AG08396 (cell line): Measurements from ENCODE around the gene SMG7.

Source experiments
- DNase-seq: peaks from one replicate; pipeline ENCODE4 v3.0.0; 2012; ENCODE audit warnings: low spot score, mixed read lengths

The SMG7 gene

DNA sequence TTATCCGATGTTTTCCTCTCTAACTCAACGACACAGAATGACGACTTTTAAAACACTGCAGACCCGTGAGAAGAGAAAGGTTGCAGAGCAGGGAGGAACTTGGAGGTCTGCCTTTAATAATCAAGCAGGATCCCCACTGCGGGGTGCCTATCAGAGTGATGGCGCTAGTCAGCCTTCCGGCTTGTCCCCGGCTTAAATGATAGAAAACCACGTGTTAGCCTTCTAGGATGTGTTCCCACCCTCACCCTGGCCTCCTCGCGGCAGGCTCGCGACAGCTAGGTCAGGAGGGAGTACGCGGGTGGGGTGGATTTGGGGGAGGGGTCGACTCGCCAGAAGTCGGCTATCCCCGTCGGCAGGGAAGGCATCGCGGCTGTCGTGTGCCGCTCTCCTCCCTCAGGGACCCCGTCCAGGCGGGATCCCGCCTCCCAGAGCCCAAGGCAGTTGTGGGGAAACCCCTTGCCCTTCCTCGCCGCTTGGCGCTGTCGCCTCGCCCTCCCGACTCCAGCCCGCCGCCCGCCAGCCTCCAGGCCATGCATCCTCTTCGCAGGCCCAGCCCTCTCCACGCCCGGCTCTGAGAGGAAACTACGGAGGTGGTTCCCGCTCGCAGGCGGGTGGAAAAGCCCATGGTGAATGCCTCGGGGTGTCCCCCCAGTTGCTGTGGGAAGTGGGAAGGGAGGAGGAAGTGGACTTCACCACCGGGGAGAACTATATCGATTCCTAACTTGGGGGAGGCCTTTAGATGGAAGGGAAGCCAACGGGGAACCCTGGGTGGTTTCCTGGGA, 1.1 kb upstream of the SMG7 start:
- peak; percentile 71 for DNase-seq

DNA sequence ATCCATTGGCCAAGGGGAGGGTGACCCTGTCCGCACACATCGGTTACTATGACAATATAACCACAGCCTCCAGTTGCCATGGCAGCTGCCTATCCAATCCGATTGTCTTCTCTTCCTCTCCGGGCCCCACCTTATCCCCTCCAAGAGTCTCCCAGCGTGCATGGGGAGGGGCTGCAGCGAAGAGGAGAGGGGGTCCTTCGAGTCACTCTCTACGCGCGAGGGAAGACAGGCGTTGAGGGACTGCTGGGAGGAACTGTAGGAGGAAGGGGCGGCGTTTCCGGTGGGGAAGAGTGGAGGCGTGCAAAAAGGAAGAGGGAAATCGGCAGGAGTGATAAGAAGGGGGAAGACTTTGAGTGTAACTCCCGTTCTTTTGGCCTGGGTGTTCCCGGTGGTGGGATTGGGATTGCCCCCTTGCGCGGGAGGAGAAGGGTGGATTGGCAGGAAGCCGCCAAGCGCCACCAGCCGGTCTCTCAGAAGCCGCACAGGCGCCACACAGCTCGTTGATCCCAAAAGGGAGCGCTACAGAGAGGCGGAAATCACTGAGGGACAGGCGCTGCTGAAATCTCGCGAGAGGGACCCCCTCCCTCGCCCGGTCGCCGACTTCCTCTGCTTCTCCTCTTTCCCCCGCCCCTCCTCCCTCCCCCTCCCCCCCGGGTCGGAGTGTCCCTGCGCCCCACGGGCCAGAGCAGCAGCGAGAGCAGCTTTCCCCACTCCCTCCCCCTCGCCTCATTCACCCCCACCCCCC, 384 bp upstream of the SMG7 start:
- peak; percentile 96 for DNase-seq

DNA sequence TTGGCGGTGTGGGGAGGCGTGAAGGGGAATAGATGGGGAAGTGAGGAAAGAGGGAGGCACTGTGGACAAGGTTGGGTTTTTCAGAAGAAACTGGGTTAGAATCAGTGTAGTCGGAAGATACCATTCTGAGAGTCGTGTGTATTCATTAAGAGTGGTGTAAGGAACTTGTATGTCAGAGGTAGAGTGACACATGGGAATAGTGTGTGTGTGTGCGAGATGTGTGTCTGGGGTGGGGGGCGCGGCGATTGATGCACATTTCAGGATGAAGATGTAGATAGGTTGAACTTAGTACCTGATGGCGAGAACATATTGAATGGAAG, 878 bp downstream of the SMG7 start:
- no peak for DNase-seq

DNA sequence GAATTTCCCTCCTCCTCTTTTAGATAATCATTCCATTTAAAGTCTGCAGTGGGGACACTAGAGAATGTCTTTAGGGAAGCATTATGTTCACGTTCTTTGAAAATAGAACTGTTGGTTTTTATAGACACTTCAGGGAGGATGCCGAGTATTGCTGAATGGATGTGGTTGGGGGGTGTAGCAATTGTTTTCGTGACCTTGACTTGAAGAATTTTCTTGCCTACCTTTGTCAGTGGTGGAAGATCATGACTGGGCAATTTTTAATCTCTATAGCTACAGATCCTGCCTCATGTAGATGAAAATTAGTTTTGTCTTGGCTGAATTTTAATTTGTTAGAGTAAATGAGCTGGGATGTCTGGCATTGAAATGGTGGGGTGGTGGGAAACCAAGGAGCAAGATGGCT, 3.8 kb downstream of the SMG7 start:
- DNase-seq: no peak

DNA sequence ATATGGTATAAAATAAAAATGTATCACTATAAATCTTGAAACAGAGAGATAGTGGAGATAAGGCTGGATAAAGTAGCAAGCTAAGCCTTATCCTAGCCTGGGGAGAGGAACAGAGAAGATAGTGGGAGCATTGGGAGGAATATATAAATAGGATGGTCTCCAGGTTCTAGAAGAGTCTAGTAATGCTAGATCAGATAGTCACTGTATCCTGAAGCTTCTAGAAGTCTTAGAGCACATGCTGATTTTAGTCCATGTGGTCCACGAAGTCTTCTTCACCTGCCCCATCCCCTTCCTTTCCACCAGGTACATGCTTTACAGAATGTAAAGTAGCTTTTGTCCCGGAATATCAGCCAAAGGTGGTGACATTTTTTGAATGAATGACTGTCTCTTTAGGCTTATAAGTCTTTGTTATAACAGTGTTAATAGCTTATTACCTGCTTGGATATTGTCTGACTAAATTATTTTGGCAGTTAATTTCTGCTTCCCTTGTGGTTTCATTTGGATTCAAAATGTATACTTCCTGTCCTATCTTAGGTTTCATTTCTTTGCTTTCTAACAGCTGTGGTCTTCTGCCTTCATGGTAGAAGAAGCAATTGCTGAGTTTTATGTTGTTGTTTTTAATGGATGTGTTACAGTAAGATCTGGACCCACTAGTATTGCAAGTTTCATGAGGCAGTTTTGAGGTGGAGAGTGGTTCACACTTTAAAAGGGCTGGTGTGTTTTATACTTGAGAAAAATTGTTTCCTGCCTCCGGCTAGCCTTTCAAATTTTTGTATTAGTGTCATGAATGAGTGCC, 5.9 kb downstream of the SMG7 start:
- DNase-seq: no peak

DNA sequence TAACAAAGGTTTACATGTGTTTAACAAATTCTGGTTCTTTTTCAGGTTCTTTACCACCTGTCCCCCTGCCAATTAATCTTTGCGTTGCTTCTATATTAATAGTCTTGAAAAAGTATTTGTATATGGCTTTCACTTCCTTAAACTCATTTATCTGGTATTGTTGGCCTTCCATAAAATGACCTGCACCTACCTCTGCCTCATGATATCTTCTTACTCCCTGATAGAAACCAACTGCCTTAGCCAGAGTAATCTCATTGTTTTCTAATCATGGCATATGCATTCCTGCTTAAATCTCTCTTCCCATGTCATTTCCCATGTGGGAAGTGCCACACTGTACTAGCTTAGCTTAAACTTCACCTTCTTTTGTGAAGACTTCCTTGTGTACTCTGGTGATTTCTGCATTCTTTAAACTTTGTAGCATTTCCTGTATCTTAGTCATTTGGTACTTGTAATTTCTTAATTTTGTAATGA, 8.7 kb downstream of the SMG7 start:
- no peak for DNase-seq

DNA sequence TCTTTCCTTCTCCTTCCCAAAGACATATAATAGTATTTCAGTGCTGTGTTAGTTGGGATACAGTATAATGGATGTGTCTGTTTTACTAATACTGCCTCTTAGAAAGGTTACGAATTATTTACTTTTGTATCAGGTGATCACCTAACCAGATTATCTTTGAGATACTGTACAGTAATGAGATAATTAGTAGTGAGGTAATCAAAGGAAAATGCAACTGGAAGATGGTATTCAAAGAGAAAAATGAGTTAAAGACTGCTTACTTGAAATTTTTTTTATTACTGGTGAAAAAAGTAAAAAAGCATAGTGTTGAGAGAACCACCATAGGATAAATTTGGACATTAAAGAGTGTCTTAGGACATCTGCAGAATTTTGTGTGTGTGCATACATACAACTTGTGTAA, 10.9 kb downstream of the SMG7 start:
- no peak for DNase-seq

DNA sequence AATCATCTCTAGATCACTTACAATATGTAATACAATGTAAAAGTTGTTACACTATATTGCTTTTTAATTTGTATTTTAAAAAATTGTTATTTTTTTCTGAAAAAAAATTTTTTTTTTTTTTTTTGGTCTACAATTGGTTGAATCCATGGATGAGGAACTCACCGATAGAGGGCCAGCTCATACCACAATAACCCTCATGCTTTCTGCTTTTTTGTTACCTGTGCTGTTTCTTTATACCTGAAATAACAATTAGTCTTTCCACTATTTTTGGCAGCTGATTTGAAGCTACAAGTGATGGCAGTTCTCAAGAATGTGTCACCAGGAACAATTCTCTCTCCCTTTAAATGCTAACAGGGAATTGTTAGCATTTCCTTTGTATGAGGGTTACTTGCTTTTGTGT, 12.0 kb downstream of the SMG7 start:
- no peak for DNase-seq

DNA sequence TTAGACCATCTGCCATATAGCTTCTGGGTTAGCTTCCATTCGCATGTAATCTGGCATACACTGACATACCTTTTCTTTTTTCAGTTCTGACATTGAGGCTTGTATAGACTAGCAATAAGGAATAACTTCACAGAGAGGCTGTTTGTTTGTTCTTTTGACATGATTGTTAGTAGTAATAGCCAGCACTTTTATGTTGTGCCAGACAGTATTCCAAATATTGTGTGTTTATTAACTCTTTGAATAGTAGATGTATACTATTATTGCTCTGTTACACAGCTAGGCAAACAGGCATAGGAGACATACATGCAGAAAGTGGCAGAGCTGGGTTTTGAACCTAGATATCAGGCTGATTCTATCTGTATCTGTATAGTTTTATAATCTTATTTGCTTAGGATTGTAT, 12.6 kb downstream of the SMG7 start:
- no peak for DNase-seq

DNA sequence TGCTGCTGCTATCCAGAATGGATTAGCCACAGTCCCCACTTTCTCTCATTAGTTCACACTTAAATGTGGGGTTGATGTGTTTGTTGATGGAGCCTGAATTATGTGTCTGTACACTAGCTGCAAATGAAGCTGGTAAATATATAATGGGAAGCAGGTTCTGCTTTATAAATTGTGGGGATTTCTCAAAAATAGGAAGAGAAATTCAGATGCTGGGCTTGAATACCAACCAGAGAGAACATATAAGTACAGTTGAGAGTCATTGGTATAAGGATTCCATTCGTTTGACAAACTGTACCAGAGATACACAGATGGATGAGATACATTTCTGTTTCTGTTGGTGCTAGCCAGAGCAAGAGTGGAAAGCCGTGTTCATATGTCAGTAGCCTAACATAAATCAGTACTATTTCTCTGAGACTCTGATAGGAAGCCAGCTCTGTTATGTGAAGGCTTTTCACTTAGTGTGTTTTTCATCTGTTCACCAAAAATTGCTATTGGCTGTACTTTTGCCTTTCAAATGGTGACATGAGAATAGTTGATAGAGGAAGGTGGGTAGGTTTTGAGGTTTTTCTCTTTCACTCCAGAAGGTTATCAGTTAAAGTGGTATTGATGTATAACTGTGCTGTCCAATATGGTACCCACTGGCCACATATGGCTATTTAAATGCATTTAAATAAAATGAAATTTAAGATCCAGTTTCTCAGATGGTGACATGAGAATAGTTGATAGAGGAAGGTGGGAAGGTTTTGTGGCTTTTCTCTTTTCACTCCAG, 15.6 kb downstream of the SMG7 start:
- DNase-seq: no peak

DNA sequence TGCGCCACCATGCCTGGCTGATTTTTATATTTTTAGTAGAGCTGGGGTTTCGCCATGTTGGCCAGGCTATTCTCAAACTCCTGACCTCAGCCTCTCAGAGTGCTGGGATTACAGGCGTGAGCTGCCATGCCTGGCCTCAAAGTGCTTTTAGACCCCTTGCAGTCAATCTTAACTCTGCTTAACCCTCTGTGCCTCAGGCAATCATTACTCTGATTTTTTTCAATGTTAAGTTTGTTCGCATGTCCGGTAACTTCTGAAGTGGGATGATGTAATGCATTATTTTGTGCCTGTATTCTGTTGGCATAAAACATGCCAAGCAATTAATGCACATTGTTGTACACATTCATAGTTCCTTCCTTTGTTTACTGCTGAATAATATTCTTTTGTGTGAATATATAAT, 18.6 kb downstream of the SMG7 start:
- no peak for DNase-seq

DNA sequence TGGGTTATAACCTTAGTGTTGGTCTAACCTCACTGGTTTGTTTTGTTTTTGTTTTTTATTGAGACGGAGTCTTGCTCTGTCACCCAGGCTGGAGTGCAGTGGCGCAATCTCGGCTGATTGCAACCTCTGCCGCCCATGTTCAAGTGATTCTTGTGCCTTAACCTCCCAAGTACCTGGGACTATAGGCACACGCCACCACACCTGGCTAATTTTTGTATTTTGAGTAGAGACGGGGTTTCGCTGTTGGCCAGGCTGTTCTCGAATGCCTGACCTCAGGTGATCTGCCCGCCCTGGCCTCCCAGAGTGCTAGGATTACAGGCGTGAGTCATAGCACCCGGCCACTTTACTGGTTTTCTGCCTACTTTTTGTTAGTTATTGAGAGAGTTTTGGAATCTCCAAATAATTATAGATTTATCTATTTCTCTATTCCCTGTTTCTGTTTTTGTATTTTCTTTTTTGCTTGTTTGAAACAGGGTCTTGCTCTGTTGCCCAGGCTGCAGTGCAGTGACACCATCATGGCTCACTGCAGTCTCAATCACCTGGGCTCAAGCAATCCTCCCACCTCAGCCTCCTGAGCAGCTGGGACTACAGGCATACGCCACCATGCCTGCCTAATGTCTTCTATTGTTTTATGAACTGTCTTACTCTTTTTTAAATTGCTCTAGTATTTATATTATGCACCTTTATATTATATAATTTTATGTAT, 21.4 kb downstream of the SMG7 start:
- DNase-seq: no peak

DNA sequence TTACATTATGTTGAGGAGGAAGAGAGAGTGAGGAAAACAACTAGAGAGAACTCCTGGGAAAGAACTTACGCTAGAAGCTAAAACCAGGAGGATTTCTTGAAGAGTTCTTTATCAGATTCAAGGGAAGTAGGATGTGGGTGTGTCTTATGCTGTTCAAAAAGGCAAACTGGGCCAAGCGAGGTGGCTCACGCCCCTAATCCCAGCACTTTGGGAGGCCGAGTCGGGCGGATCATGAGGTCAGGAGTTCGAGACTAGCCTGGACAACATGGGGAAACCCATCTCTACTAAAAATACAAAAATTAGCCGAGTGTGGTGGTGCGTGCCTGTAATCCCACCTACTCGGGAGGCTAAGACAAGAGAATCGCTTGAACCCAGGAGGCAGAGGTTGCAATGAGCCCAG, 23.1 kb downstream of the SMG7 start:
- DNase-seq: no peak

DNA sequence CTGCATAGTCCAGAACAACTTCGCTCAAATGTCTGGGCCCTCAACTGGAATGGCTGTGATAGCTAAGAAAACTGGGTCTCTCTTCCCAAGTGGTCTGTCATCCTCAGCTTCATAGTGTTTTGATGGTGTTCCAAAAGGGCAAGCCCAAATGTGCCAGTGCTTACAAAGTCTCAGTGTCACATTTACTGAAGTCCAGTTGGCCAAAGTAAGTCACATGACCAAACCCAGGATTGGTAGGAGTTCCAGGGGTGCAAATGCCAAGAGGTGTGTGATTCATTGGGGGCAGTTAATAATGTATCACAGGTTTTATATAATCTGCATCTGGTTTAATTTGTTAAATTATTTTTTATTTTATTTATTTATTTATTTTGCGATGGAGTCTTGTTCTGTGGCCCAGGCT, 24.9 kb downstream of the SMG7 start:
- DNase-seq: no peak

DNA sequence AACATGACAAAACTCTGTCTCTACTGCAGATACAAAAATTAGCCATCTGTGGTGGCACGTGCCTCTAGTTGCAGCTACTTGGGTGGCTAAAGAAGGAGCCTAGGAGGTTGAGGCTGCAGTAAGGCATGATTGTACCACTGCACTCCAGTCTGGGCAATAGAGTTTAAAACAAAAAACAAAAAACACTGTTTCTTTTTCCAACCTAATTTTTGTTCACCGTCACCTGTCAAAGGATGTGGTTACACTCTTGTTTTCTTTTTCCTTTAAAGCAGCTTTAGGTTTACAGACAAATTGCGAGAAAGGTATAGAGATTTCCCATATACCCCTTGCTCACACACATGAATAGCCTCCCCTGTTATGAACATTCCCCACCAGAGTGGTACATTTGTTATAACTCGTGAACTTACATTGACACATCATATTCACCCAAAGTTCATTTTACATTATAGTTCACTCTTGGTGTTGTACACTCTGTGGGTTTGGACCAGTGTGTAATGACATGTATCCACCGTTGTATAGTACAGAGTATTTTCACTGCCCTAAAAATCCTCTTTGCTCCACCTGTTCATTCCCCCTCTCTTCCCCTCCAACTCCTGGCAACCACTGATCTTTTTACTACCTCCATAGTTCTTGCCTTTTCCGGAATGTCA, 26.2 kb downstream of the SMG7 start:
- no peak for DNase-seq

DNA sequence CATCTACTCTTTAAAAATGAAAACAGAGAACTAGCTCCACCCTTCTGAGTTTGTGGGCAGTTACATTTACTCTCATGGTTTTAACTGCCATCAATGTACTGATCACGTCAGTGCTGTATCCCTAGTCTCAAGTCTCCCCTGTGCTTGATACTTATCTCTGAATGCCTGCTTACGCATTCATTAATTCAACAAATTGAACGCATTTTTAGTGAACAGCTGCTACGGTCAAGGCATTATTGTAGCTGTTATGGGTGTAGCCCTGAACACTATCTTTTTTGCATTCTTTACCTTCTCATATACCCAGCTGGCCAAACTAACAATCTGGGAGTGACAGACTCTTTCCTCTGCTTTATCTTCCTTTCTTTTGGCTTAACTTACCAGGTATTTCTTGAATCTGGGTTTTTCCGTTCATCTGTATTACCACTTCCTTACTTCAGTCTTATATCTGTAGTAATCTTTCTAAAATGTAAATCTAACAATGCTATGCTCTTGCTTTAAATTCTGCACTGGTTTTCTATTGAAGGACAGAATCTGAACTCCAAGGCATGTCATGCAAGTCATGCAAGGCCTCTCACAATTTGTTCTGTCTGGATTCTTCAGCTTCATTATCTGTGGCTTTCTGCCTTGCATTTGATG, 33.3 kb downstream of the SMG7 start:
- DNase-seq: no peak

DNA sequence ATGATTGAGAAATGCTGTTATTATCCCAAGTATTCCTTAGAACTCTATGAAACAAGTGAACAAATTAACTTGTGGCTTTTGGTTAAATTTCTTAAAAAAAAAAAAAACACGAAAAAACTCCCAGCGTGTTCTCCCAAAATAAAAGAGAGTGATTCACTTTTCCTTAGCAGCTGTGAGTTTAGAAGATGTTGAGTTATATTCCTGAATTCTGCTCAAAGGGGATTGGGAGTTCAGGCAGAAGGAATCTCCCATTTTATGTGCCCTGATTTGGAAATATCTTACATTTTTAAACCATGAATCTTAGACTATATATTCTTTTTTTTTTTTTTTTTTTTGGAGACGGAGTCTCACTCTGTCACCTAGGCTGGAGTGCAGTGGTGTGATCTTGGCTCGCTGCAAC, 34.3 kb downstream of the SMG7 start:
- no peak for DNase-seq

DNA sequence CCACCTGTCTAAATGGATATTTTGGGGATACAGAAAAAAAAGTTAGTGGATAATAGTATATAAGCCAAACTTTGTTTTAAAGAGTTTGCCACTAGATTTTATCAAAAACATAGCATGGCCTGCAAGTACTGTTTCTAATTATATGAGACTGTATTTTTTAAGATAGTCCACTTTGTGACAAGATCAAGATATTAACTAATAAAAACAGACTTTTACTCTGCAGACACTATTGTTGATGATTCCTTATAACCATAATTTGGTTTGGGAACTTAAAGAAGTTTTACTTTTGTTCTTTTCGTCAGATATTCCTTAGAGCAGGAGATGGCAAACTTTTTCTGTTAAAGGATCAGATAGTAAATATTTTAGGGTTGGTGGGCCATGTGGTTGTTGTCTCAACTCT, 36.4 kb downstream of the SMG7 start:
- DNase-seq: no peak

DNA sequence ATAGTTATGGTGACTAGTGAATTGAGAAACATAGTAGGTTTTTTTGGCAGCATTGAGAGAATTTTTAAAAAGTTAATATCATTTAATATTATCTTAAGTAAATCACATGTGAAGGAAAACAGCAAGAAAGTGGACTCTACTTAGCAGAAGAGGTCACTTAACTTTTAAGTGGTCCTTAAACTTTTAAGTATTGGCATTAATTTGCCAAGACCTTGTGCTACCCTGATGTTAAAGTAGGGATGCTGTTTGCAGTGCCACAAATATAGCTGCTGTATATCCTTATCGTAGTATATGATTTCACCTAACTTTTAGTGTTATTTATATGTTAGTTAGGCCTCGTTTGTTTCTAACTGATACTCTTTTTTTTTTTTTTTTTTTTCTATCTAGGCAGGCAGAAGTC, 40.2 kb downstream of the SMG7 start:
- no peak for DNase-seq

DNA sequence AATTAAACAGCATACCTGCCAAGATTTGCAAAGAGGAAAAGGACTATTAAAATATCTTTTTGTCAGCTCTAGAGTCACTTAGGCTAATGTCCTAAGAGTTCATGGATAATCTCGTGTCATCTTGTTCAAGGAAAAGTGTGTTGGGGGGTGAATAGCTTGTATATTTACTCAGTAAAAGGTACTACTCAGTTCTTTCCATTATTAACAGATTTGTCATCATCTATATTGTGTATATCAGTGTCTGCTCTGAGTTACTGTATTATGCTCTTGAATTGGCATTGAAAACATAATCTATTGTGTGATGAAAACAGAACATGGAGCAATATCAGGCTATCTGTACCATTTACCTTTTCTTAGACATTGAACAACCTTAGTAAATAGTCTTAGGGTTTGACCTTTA, 41.9 kb downstream of the SMG7 start:
- DNase-seq: no peak
